Measurements from ENCODE around the gene TMC3.

- TF ChIP-seq CTCF (IDR thresholded peaks at IDR 0.05) (no peak), EP300 (IDR thresholded peaks at IDR 0.05) (no peak), POLR2A (IDR thresholded peaks at IDR 0.05) (no peak), POLR2AphosphoS5 (IDR thresholded peaks at IDR 0.05) (no peak)
Measured at GRCh38 chr15:81418891-81419290, 44.9 kb upstream of the TMC3 start.
